ENCODE data around the gene FOXK2. TPM values are rescaled to one million over a fixed set of nuclear protein-coding genes. Genes with fewer than 3 reads are reported as not detected.

Gene FOXK2
- total RNA-seq = 10 to 100 TPM; 34.8 to 85.1 TPM

DNA sequence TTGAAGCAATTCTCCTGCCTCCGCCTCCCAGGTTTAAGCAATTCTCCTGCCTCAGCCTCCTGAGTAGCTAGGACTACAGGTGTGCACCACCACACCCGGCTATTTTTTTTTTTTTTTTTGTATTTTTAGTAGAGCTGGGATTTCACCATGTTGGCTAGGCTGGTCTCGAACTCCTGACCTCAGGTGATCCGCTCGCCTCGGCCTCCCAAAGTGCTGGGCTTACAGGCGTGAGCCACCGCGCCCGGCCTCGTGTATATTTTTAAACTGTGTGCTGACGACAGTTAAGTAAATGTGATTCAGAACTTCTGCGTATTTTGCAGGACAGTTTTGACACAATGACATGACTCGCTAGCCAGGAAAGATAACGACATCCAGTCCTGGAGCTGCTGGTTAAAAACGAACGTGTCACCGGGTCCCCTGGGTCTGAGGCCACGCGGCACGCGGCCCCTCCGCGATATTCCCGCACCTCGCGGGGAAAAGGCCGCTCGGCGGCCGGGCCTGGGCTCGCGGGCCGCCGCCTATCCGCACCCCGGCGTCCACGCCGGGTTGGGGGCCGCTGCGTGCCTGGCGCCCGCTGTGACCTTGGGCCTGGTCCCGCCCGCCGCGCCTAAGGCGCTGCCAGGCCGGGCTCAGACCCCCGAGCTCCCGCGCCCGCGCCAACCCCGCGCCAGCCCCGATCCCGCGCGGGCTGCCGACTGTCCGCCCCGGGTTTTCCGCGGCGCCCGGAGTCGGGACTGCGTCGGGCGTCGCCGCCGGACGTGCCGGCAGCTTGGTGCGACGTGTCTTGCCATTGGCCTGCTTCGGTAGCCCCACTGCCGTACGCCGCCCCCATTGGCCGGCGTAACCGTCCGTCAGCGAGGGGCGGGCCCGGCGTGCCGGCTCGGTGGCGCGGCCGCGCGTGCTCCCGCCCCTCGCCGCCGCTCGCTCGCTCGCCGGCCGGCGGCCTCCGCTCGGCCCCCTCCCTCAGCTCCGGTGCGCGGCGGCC lies at the start of gene FOXK2:
Gene FOXK2 (plus strand): TSS at position 907 of the 985 bp plus-strand sequence. CDS start 157 bp downstream, outside the sequence.
- H3K27ac ChIP-seq = peak within 1 kb of the TSS; percentile 97
- no peaks in the 10 kb centered on the region for H3K9me3 ChIP-seq
- H3K4me1 ChIP-seq (ENCODE audit: control insufficient read depth in 1 of 2, low read depth in 2 of 2) = peaks cover 11 to 19% of the 10 kb centered on the region in 2 donors
- TF ChIP-seq, protein P1, sequence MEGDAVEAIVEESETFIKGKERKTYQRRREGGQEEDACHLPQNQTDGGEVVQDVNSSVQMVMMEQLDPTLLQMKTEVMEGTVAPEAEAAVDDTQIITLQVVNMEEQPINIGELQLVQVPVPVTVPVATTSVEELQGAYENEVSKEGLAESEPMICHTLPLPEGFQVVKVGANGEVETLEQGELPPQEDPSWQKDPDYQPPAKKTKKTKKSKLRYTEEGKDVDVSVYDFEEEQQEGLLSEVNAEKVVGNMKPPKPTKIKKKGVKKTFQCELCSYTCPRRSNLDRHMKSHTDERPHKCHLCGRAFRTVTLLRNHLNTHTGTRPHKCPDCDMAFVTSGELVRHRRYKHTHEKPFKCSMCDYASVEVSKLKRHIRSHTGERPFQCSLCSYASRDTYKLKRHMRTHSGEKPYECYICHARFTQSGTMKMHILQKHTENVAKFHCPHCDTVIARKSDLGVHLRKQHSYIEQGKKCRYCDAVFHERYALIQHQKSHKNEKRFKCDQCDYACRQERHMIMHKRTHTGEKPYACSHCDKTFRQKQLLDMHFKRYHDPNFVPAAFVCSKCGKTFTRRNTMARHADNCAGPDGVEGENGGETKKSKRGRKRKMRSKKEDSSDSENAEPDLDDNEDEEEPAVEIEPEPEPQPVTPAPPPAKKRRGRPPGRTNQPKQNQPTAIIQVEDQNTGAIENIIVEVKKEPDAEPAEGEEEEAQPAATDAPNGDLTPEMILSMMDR (IDR thresholded peaks at IDR 0.05) = no peak
- H3K27me3 ChIP-seq (replicated peaks; ENCODE audit: insufficient read depth) = no peaks in the 10 kb centered on the region
- H3K36me3 ChIP-seq = no peaks in the 10 kb centered on the region
- H3K4me3 ChIP-seq = peak within 1 kb of the TSS; percentile 80
- peak; percentile 59 for DNase-seq (ENCODE audit: low spot score)
- peak; percentile 95 for ATAC-seq (ENCODE audit: insufficient number of reproducible peaks, low FRiP score, low read depth)

DNA sequence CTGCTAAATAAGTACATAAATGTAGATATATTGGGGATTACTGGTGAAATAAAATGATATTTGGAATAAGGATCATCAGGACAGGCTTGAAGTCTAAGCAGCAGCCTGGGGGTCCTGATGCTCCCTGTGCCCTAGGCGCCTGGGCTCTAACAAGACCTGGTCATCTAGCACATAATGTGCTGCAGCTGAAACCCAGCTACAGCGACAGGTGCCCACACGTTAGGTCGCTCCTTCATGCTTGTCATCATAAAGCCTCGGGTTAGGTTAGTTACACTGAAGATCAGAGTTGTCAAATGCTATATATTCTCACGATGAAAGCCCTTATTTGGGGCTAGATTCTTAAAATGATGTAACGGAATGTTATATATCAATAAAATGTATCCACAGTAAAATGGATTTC lies 49.5 kb upstream of the FOXK2 start:
- ATAC-seq (ENCODE audit: insufficient number of reproducible peaks, low FRiP score, low read depth) (no peak), DNase-seq (ENCODE audit: low spot score) (no peak)
- no peak overlapping the region for H3K27ac ChIP-seq
- TF ChIP-seq, protein P1 (IDR thresholded peaks at IDR 0.05) = no peak
- peaks cover 34% of the 10 kb centered on the region for H3K36me3 ChIP-seq
- no peaks in the 10 kb centered on the region for H3K27me3 ChIP-seq (replicated peaks; ENCODE audit: insufficient read depth)
- H3K4me3 ChIP-seq = no peak overlapping the region
- no peaks in the 10 kb centered on the region for H3K9me3 ChIP-seq
- no peaks in the 10 kb centered on the region for H3K4me1 ChIP-seq (ENCODE audit: control insufficient read depth in 1 of 2, low read depth in 2 of 2)

DNA sequence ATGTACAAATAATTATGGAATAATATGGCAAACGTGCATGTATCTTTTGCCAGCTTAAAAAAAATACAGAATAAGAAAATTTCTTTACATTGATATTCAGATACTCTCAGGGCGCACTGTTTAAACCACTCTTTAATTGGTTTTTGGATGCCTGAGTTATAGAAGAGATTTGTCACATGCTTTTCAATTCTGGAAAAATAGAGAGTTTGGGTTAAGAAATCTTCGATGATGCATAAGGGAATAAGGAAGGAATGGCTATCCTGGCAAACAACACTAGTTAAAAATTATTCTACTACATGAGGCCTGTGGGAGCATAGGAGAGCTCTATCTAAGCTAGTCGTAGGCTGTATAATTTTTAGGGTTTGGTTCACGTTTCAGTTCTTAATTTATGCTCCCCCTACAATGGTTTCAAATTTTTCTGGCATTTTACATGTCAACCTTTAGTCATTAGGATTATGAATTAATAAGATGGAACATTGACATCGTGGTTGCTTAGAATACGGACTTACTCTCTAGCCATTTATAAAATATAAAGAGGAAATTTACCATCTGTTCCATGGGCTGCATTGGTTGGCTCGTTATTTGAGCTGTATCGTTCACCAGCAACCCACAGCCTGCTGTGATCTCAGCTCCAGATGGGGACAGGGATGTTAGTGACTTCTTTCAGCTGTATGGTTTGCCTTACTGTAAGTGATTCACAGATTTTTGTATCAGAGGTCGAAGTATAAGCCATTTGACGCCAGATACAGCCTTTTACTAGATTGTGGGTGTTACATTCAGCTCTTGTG lies 45.1 kb upstream of the FOXK2 start:
- no peaks in the 10 kb centered on the region for H3K4me1 ChIP-seq (ENCODE audit: control insufficient read depth in 1 of 2, low read depth in 2 of 2)
- peaks cover 36% of the 10 kb centered on the region for H3K36me3 ChIP-seq
- TF ChIP-seq, protein P1 (IDR thresholded peaks at IDR 0.05) = no peak
- no peaks in the 10 kb centered on the region for H3K9me3 ChIP-seq
- no peak overlapping the region for H3K27ac ChIP-seq
- H3K4me3 ChIP-seq = no peak overlapping the region
- no peaks in the 10 kb centered on the region for H3K27me3 ChIP-seq (replicated peaks; ENCODE audit: insufficient read depth)
- no peak for DNase-seq (ENCODE audit: low spot score)
- ATAC-seq (ENCODE audit: insufficient number of reproducible peaks, low FRiP score, low read depth) = no peak

DNA sequence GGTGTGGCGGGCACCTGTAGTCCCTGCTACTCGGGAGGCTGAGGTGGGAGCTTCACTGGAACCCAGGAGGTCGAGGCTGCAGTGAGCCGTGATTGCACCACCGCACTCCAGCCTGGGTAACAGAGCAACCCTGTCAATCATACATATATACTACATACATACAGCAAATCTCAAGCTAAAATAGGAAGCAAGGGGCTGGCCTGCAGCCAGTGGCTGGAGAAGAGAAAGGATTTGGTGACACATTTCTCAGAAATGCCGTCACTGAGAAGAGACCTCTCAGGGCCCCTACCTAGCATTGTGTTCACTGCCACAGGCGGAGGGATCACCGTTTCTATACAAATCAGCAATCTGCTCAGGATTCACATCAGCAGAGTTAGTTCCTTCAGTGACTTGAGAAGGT lies 44.1 kb upstream of the FOXK2 start:
- H3K27me3 ChIP-seq (replicated peaks; ENCODE audit: insufficient read depth) = no peaks in the 10 kb centered on the region
- H3K4me3 ChIP-seq = no peak overlapping the region
- ATAC-seq (ENCODE audit: insufficient number of reproducible peaks, low FRiP score, low read depth) (no peak), DNase-seq (ENCODE audit: low spot score) (no peak)
- TF ChIP-seq, protein P1 (IDR thresholded peaks at IDR 0.05) = no peak
- no peaks in the 10 kb centered on the region for H3K4me1 ChIP-seq (ENCODE audit: control insufficient read depth in 1 of 2, low read depth in 2 of 2)
- no peak overlapping the region for H3K27ac ChIP-seq
- H3K36me3 ChIP-seq = peaks cover 43% of the 10 kb centered on the region
- no peaks in the 10 kb centered on the region for H3K9me3 ChIP-seq

DNA sequence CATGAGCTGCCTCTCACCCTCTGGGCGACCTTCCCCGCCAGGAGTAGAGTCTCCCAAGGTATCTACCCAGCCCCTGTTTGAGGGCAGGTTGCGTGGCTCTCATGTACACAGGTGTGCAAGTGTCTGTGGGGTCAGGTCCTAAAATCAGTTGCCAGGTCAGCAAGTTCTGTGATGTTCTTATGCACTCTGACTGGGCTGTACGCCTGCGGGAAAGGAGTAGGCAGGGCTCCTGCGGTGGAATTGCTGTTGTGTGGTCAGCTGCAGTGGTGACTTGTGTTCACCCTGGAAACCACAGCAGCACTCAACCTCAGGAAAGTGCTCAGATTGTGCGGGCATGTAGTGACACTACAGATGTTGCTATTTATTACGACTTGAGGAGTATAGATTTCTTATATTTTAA lies 41.6 kb upstream of the FOXK2 start:
- H3K9me3 ChIP-seq = no peaks in the 10 kb centered on the region
- TF ChIP-seq, protein P1 (IDR thresholded peaks at IDR 0.05) = no peak

More for the DNA sequence above, 41.6 kb upstream of the FOXK2 start:
- Histone ChIP-seq H3K27me3 (replicated peaks; ENCODE audit: insufficient read depth) (no peaks in the 10 kb centered on the region), H3K27ac (no peak overlapping the region), H3K4me3 (no peak overlapping the region), H3K4me1 (ENCODE audit: control insufficient read depth in 1 of 2, low read depth in 2 of 2) (no peaks in the 10 kb centered on the region), H3K36me3 (peaks cover 55% of the 10 kb centered on the region)
- ATAC-seq (ENCODE audit: insufficient number of reproducible peaks, low FRiP score, low read depth) = no peak
- DNase-seq (ENCODE audit: low spot score) = no peak

Measured in thoracic aorta (tissue), 2 donors.